HepG2 (cell line): ENCODE results near the gene GSK3A. TPM values are rescaled to one million over a fixed set of nuclear protein-coding genes. Genes with fewer than 3 reads are reported as not detected.

Source experiments
- AGO1 ChIP-seq: fragments of 200-400 bp; formaldehyde crosslinking; IDR thresholded peaks from 2 replicates; pipeline ENCODE4 v1.6.1; 2017; ENCODE audit warnings: mild to moderate bottlenecking, low read depth, low read length, moderate library complexity; ENCODE audit not compliant: poor library complexity, severe bottlenecking
- ATF7 ChIP-seq, 2 experiments: fragments of 450-650 bp in 1 of 2; sonication (generic) in 1 of 2; formaldehyde crosslinking in 1 of 2; IDR thresholded peaks; 2 replicates each; pipeline versions ENCODE4 v1.4.0 to v1.6.1; 2016 to 2020; ENCODE audit warnings: antibody characterized with exemption in 1 of 2, mild to moderate bottlenecking in 1 of 2, missing genetic modification reagents in 1 of 2
- ATM ChIP-seq: fragments of 450-650 bp; IDR thresholded peaks from 2 replicates; pipeline ENCODE4 v1.7.1; 2017; ENCODE audit warnings: mild to moderate bottlenecking, borderline replicate concordance
- CBX2 ChIP-seq, 2 experiments: fragments of 200-600 bp in 1 of 2; sonication (generic); formaldehyde crosslinking in 1 of 2; IDR thresholded peaks; 2 replicates each; pipeline versions ENCODE4 v1.7.0 to v1.8.1; 2018 to 2022; ENCODE audit warnings: low read depth in 2 of 2, low read length in 1 of 2, mild to moderate bottlenecking in 1 of 2, missing genetic modification reagents in 1 of 2
- CSRNP1 ChIP-seq: sonication (generic); formaldehyde crosslinking; IDR thresholded peaks from 2 replicates; pipeline ENCODE4 v1.8.1; 2023; ENCODE audit warnings: mild to moderate bottlenecking, missing genetic modification reagents
- FOXP1 ChIP-seq, 2 experiments: fragments of 450-650 bp in 1 of 2; IDR thresholded peaks; 2 replicates each; pipeline ENCODE4 v1.6.1; 2017 to 2018; ENCODE audit warnings: antibody characterized with exemption in 1 of 2
- HOXA5 ChIP-seq: sonication (generic); formaldehyde crosslinking; IDR thresholded peaks from 2 replicates; pipeline ENCODE4 v1.4.0; 2020; ENCODE audit warnings: missing genetic modification reagents
- KLF12 ChIP-seq: sonication (generic); formaldehyde crosslinking; IDR thresholded peaks from 2 replicates; pipeline ENCODE4 v1.4.0; 2020; ENCODE audit warnings: missing genetic modification reagents, borderline replicate concordance
- MBNL3 ChIP-seq: fragments of 250-450 bp; sonication (Bioruptor Pico); conservative IDR thresholded peaks from 2 replicates; pipeline ENCODE4 v1.8.0; 2022; ENCODE audit warnings: mild to moderate bottlenecking, inconsistent platforms
- NONO ChIP-seq, 2 experiments: fragments of 450-650 bp in 1 of 2; sonication (generic) in 1 of 2; formaldehyde crosslinking in 1 of 2; IDR thresholded peaks in 1 of 2; conservative IDR thresholded peaks in 1 of 2; 2 replicates each; pipeline versions ENCODE4 v1.6.1 to v1.8.0; 2017 to 2022; ENCODE audit warnings: mild to moderate bottlenecking in 1 of 2, missing genetic modification reagents in 1 of 2, moderate library complexity in 1 of 2
- NPAS2 ChIP-seq: sonication (generic); formaldehyde crosslinking; IDR thresholded peaks from 2 replicates; pipeline ENCODE4 v1.8.0; 2022; ENCODE audit warnings: mild to moderate bottlenecking, missing genetic modification reagents, borderline replicate concordance
- POLR2A ChIP-seq, 2 experiments: IDR thresholded peaks; 2 replicates each; pipeline ENCODE4 v1.6.1; 2011; ENCODE audit warnings: low read depth in 2 of 2, low read length in 2 of 2, mild to moderate bottlenecking in 1 of 2, moderate library complexity in 1 of 2; ENCODE audit not compliant: insufficient read depth in 1 of 2
- POLR2AphosphoS2 ChIP-seq: IDR thresholded peaks from 2 replicates; pipeline ENCODE4 v1.6.1; 2011; ENCODE audit warnings: low read depth, low read length, improper control_type of control experiment
- SIN3A ChIP-seq: IDR thresholded peaks from 2 replicates; pipeline ENCODE4 v1.6.1; 2011; ENCODE audit warnings: low read depth, mild to moderate bottlenecking, control low read depth, low read length, borderline replicate concordance
- TBX3 ChIP-seq: fragments of 450-650 bp; IDR thresholded peaks from 2 replicates; pipeline ENCODE4 v1.6.1; 2017; ENCODE audit warnings: antibody characterized with exemption, mild to moderate bottlenecking, inconsistent platforms, borderline replicate concordance
- TFE3 ChIP-seq: IDR thresholded peaks from 2 replicates; pipeline ENCODE4 v1.6.1; 2016
- ZNF280B ChIP-seq: sonication (generic); formaldehyde crosslinking; IDR thresholded peaks from 2 replicates; pipeline ENCODE4 v1.5.0; 2020; ENCODE audit warnings: missing genetic modification reagents, mild to moderate bottlenecking, borderline replicate concordance
- ZNF367 ChIP-seq: sonication (generic); formaldehyde crosslinking; IDR thresholded peaks from 2 replicates; pipeline ENCODE4 v1.4.0; 2020; ENCODE audit warnings: missing genetic modification reagents, borderline replicate concordance
- ZNF879 ChIP-seq: sonication (generic); formaldehyde crosslinking; IDR thresholded peaks from 2 replicates; pipeline ENCODE4 v1.8.1; 2023; ENCODE audit warnings: missing genetic modification reagents
- ZUFSP ChIP-seq: sonication (generic); formaldehyde crosslinking; IDR thresholded peaks from 2 replicates; pipeline ENCODE4 v1.9.0; 2021; ENCODE audit warnings: missing genetic modification reagents, mild to moderate bottlenecking, borderline replicate concordance
- polyA plus RNA-seq, 8 experiments: library from polyadenylated mRNA; depleted of rRNA in 3 of 8; stranded (reverse) in 7 of 8; unstranded in 1 of 8; fragments of >200 nt; fragmentation: Illumina TruSeq in 4 of 8; extraction: Trizol in 4 of 8; gene quantifications; 2 replicates each; pipeline versions ENCODE4 v1.2.1 to v1.2.3, GENCODE V29; 2011 to 2016; ENCODE audit warnings: low read depth in 4 of 8, missing spikeins in 1 of 8, mixed read lengths in 1 of 8; ENCODE audit not compliant: insufficient read depth in 1 of 8
- total RNA-seq, 5 experiments: library from RNA; depleted of rRNA; stranded (reverse); fragments of >200 nt; fragmentation: Illumina TruSeq; extraction: Trizol; gene quantifications; 2 replicates each; pipeline ENCODE4 v1.2.3, GENCODE V29; 2016; ENCODE audit warnings: low read depth in 1 of 5

The GSK3A gene
- total and polyA plus RNA-seq, 2 of the 13 experiments (the other 11 are each of a cell fraction or from before 2014, with no cell fraction given) = 16.9 to 52.5 TPM

GRCh38 chr19:42279902-42280814 is 37.8 kb upstream of the GSK3A start (continued):
- TF ChIP-seq TBX3 (no peak), TFE3 (CRISPR knock-in tag) (no peak), ATF7 (IDR thresholded peaks at IDR 0.05) (no peak), ATF7 (CRISPR knock-in tag; IDR thresholded peaks at IDR 0.05) (no peak), AGO1 (peak; percentile 87), ZUFSP (no peak), ZNF879 (CRISPR knock-in tag) (no peak), ZNF367 (no peak), KLF12 (peak; percentile 91), NONO (IDR thresholded peaks at IDR 0.05) (no peak), NONO (CRISPR knock-in tag; conservative IDR thresholded peaks at IDR 0.05) (peak; percentile 51; the same call in 1 of the 2 replicates), SIN3A (peak; percentile 82; the same call in 1 of the 2 replicates), FOXP1 (IDR thresholded peaks at IDR 0.05) (no peak), FOXP1 (CRISPR knock-in tag; IDR thresholded peaks at IDR 0.05) (no peak), HOXA5 (0 out of 2 replicates have a peak, but pooled peaks have one; percentile 59), POLR2AphosphoS2 (no peak), ATM (no peak), MBNL3 (CRISPR knock-in tag) (no peak), NPAS2 (CRISPR knock-in tag) (no peak), ZNF280B (CRISPR knock-in tag) (no peak), POLR2A (IDR thresholded peaks at IDR 0.05; ENCODE audit: insufficient read depth in 1 of 2, low read depth in 2 of 2, low read length in 2 of 2) (peak in 1 of 2 experiments; percentile 71; a peak in 2 of 4 replicates), CSRNP1 (CRISPR knock-in tag) (peak; percentile 49; the same call in 1 of the 2 replicates), CBX2 (IDR thresholded peaks at IDR 0.05; ENCODE audit: low read depth, low read length) (no peak), CBX2 (CRISPR knock-in tag; IDR thresholded peaks at IDR 0.05; ENCODE audit: low read depth) (no peak)
